Measurements from ENCODE around the gene GABRD. TPM values are rescaled to one million over a fixed set of nuclear protein-coding genes. Genes with fewer than 3 reads are reported as not detected.

The GABRD gene
- total RNA-seq, 1 donor from 2014 or later, result 2.5 TPM

GRCh38 chr1:1972976-1973715, 46.0 kb upstream of the GABRD start:
- no peak overlapping the region for H3K27ac Mint-ChIP-seq (ENCODE audit: unreplicated experiment)
- DNase-seq, result no peak

GRCh38 chr1:1973716-1974642, 45.2 kb upstream of the GABRD start:
- DNase-seq, result no peak
- Mint-ChIP-seq H3K9me3 (ENCODE audit: unreplicated experiment) (peaks cover 6% of the 10 kb centered on the region), H3K27me3 (ENCODE audit: unreplicated experiment) (peaks cover 11% of the 10 kb centered on the region), H3K4me1 (ENCODE audit: low read depth, unreplicated experiment) (no peaks in the 10 kb centered on the region), H3K4me3 (ENCODE audit: unreplicated experiment) (no peak overlapping the region), H3K36me3 (ENCODE audit: unreplicated experiment) (no peaks in the 10 kb centered on the region), H3K27ac (ENCODE audit: unreplicated experiment) (no peak overlapping the region)
- TF ChIP-seq, protein P1, sequence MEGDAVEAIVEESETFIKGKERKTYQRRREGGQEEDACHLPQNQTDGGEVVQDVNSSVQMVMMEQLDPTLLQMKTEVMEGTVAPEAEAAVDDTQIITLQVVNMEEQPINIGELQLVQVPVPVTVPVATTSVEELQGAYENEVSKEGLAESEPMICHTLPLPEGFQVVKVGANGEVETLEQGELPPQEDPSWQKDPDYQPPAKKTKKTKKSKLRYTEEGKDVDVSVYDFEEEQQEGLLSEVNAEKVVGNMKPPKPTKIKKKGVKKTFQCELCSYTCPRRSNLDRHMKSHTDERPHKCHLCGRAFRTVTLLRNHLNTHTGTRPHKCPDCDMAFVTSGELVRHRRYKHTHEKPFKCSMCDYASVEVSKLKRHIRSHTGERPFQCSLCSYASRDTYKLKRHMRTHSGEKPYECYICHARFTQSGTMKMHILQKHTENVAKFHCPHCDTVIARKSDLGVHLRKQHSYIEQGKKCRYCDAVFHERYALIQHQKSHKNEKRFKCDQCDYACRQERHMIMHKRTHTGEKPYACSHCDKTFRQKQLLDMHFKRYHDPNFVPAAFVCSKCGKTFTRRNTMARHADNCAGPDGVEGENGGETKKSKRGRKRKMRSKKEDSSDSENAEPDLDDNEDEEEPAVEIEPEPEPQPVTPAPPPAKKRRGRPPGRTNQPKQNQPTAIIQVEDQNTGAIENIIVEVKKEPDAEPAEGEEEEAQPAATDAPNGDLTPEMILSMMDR (IDR thresholded peaks at IDR 0.05; ENCODE audit: partially characterized antibody, unreplicated experiment), result no peak

More at GRCh38 chr1:1972976-1973715, 46.0 kb upstream of the GABRD start:
- Mint-ChIP-seq H3K4me1 (ENCODE audit: low read depth, unreplicated experiment) (no peaks in the 10 kb centered on the region), H3K27me3 (ENCODE audit: unreplicated experiment) (peaks cover 8% of the 10 kb centered on the region), H3K36me3 (ENCODE audit: unreplicated experiment) (peaks cover under 1% of the 10 kb centered on the region), H3K9me3 (ENCODE audit: unreplicated experiment) (peaks cover 5% of the 10 kb centered on the region), H3K4me3 (ENCODE audit: unreplicated experiment) (no peak overlapping the region)
- TF ChIP-seq, protein P1 (IDR thresholded peaks at IDR 0.05; ENCODE audit: partially characterized antibody, unreplicated experiment), result no peak

- Mint-ChIP-seq H3K9me3 (ENCODE audit: unreplicated experiment) (peaks cover 8% of the 10 kb centered on the region), H3K36me3 (ENCODE audit: unreplicated experiment) (no peaks in the 10 kb centered on the region), H3K4me1 (ENCODE audit: low read depth, unreplicated experiment) (no peaks in the 10 kb centered on the region), H3K4me3 (ENCODE audit: unreplicated experiment) (no peak overlapping the region), H3K27ac (ENCODE audit: unreplicated experiment) (no peak overlapping the region), H3K27me3 (ENCODE audit: unreplicated experiment) (peaks cover 16% of the 10 kb centered on the region)
- TF ChIP-seq, protein P1 (IDR thresholded peaks at IDR 0.05; ENCODE audit: partially characterized antibody, unreplicated experiment), result no peak
- no peak for DNase-seq
Observed at GRCh38 chr1:1974834-1975233, 44.3 kb upstream of the GABRD start.

GRCh38 chr1:1975535-1975934, 43.6 kb upstream of the GABRD start:
- H3K27me3 Mint-ChIP-seq (ENCODE audit: unreplicated experiment), result peaks cover 16% of the 10 kb centered on the region
- H3K9me3 Mint-ChIP-seq (ENCODE audit: unreplicated experiment), result peaks cover 8% of the 10 kb centered on the region
- H3K36me3 Mint-ChIP-seq (ENCODE audit: unreplicated experiment), result no peaks in the 10 kb centered on the region
- TF ChIP-seq, protein P1 (IDR thresholded peaks at IDR 0.05; ENCODE audit: partially characterized antibody, unreplicated experiment), result no peak
- H3K4me1 Mint-ChIP-seq (ENCODE audit: low read depth, unreplicated experiment), result no peaks in the 10 kb centered on the region
- no peak overlapping the region for H3K27ac Mint-ChIP-seq (ENCODE audit: unreplicated experiment)
- DNase-seq, result no peak
- no peak overlapping the region for H3K4me3 Mint-ChIP-seq (ENCODE audit: unreplicated experiment)

Data from glutamatergic neuron (in vitro differentiated cells).